Measurements from ENCODE around the gene PAFAH1B2. TPM values are rescaled to one million over a fixed set of nuclear protein-coding genes. Genes with fewer than 3 reads are reported as not detected.

PAFAH1B2 gene
- total RNA-seq, 4 donors from 2014 or later, result 50.3 to 82.3 (median 63.2) TPM

Other genes starting within 250 kb of the PAFAH1B2 start
- 10 to 100 TPM; 31.7 to 56.1 (median 45.3) TPM for gene SIK3, start 45.9 kb upstream of the PAFAH1B2 start, total RNA-seq
- gene SIDT2, start 34.5 kb downstream of the PAFAH1B2 start, total RNA-seq, result 10 to 100 TPM; 15.3 to 50.1 (median 33.6) TPM
- gene TAGLN, start 55.1 kb downstream of the PAFAH1B2 start, total RNA-seq, result over 10,000 TPM; 10,394 to 14,194 (median 13,050) TPM
- gene PCSK7, start 87.8 kb downstream of the PAFAH1B2 start, total RNA-seq, result 10 to 100 TPM; 28.9 to 40.5 (median 35.3) TPM
- 10 to 100 TPM; 14.8 to 21.2 (median 17.4) TPM for gene RNF214, start 88.4 kb downstream of the PAFAH1B2 start, total RNA-seq
- 10 to 100 TPM in 2 of 4 donors, 1 to 10 TPM in 2; 4.8 to 13.1 (median 10.1) TPM for gene BACE1-AS, start 147.1 kb downstream of the PAFAH1B2 start, total RNA-seq
- 10 to 100 TPM; 19.2 to 45.4 (median 22.2) TPM for gene BACE1, start 172.0 kb downstream of the PAFAH1B2 start, total RNA-seq
- gene CEP164, start 183.6 kb downstream of the PAFAH1B2 start, total RNA-seq, result 10 to 100 TPM; 22.3 to 26.3 (median 25.0) TPM

Measured in gastroesophageal sphincter (tissue), 4 donors.